K562 (cell line): Measurements from ENCODE around the gene GIGYF1. TPM values are rescaled to one million over a fixed set of nuclear protein-coding genes. Genes with fewer than 3 reads are reported as not detected.
A peak's percentile ranks its signal among the peaks of the same experiment; 100 is the strongest.

ENCODE experiments used
- ARID1B ChIP-seq: fragments of 450-650 bp; IDR thresholded peaks from 2 replicates; pipeline ENCODE4 v1.6.1; 2016; ENCODE audit warnings: antibody characterized with exemption, mild to moderate bottlenecking, inconsistent platforms
- CTCFL ChIP-seq: IDR thresholded peaks from 2 replicates; pipeline ENCODE4 v1.6.1; 2011; ENCODE audit warnings: borderline replicate concordance, low read depth, mild to moderate bottlenecking, moderate library complexity, low read length; ENCODE audit not compliant: insufficient read depth, poor library complexity, severe bottlenecking
- MEF2A ChIP-seq: IDR thresholded peaks from 2 replicates; pipeline ENCODE4 v1.6.1; 2011; ENCODE audit warnings: low read depth, mild to moderate bottlenecking, low read length, moderate library complexity; ENCODE audit not compliant: control insufficient read depth
- NCOA1 ChIP-seq: fragments of 450-650 bp; IDR thresholded peaks from 2 replicates; pipeline ENCODE4 v1.6.1; 2016; ENCODE audit warnings: low read depth
- NEUROD1 ChIP-seq: fragments of 150-350 bp; IDR thresholded peaks from 2 replicates; pipeline ENCODE4 v1.6.1; 2014; ENCODE audit warnings: borderline replicate concordance, low read length, low read depth; ENCODE audit not compliant: partially characterized antibody
- PHF20 ChIP-seq: fragments of 450-650 bp; IDR thresholded peaks from 2 replicates; pipeline ENCODE4 v1.6.1; 2018; ENCODE audit not compliant: partially characterized antibody
- SAFB ChIP-seq: fragments of 200-400 bp; formaldehyde crosslinking; IDR thresholded peaks from 2 replicates; pipeline ENCODE4 v1.6.1; 2017; ENCODE audit warnings: low read depth, low read length, borderline replicate concordance
- SMAD1 ChIP-seq: fragments of 150-350 bp; IDR thresholded peaks from 2 replicates; pipeline ENCODE4 v1.6.1; 2014; ENCODE audit warnings: low read length, low read depth; ENCODE audit not compliant: partially characterized antibody
- SPI1 ChIP-seq: IDR thresholded peaks from 2 replicates; pipeline ENCODE4 v1.6.1; 2011; ENCODE audit warnings: low read depth, low read length, control low read depth, borderline replicate concordance
- SRF ChIP-seq, 2 experiments: fragments of 250-450, 450-650 bp in 1 of 2; sonication (Bioruptor Pico) in 1 of 2; sonication (generic) in 1 of 2; formaldehyde crosslinking; IDR thresholded peaks; 2 replicates each; pipeline versions ENCODE4 v1.5.0 to v1.5.1; 2020 to 2022; ENCODE audit warnings: mild to moderate bottlenecking in 1 of 2, missing genetic modification reagents in 1 of 2
- ZFP30 ChIP-seq: fragments of 250-450 bp; sonication (Bioruptor Pico); IDR thresholded peaks from 2 replicates; pipeline ENCODE4 v1.8.0; 2022; ENCODE audit warnings: moderate library complexity, mild to moderate bottlenecking, inconsistent platforms, borderline replicate concordance
- ZKSCAN8 ChIP-seq: fragments of 200-800 bp; sonication (Bioruptor generic); IDR thresholded peaks from 2 replicates; pipeline ENCODE4 v1.6.1; 2016; ENCODE audit warnings: missing genetic modification characterization, missing compliant biosample characterization
- ZNF146 ChIP-seq: IDR thresholded peaks from one replicate; pipeline ENCODE4 v1.6.1; 2018; ENCODE audit warnings: missing compliant biosample characterization; ENCODE audit not compliant: unreplicated experiment
- polyA plus RNA-seq, 8 experiments: library from polyadenylated mRNA; depleted of rRNA in 4 of 8; stranded (reverse) in 5 of 8; unstranded in 3 of 8; fragments of >200 nt; fragmentation: Nextera tagmentation in 2 of 8; fragmentation: Illumina TruSeq in 1 of 8; extraction: Ambion mirVana in 2 of 8; extraction: Trizol in 1 of 8; gene quantifications; 2 replicates each; pipeline versions ENCODE4 v1.2.1 to v1.2.3, GENCODE V29; 2011 to 2014; ENCODE audit warnings: inconsistent platforms in 1 of 8, missing spikeins in 1 of 8
- total RNA-seq, 7 experiments: library from RNA; depleted of rRNA in 6 of 7; stranded (reverse); fragments of >200 nt in 6 of 7; fragmentation: Illumina TruSeq in 2 of 7; extraction: Trizol in 2 of 7; gene quantifications; 2 replicates each; pipeline versions ENCODE4 v1.2.1 to v1.2.3, GENCODE V29; 2011 to 2021; ENCODE audit warnings: low replicate concordance in 1 of 7
- TF ChIP-seq, protein P1 (sequence below): fragments of 250-450 bp; sonication (Bioruptor Pico); IDR thresholded peaks from 2 replicates; pipeline ENCODE4 v1.8.0; 2021; ENCODE audit warnings: borderline replicate concordance, mild to moderate bottlenecking, moderate library complexity; ENCODE audit not compliant: poor library complexity, severe bottlenecking
- TF ChIP-seq, protein P2 (sequence below): sonication (generic); formaldehyde crosslinking; IDR thresholded peaks from 2 replicates; pipeline ENCODE4 v1.8.0; 2022; ENCODE audit warnings: mild to moderate bottlenecking, missing genetic modification reagents
- TF ChIP-seq, protein P3 (sequence below), 2 experiments: fragments of 200-800 bp in 1 of 2; sonication (Bioruptor generic) in 1 of 2; sonication (generic) in 1 of 2; formaldehyde crosslinking in 1 of 2; IDR thresholded peaks in 1 of 2; conservative IDR thresholded peaks in 1 of 2; 2 replicates each; pipeline versions ENCODE4 v1.5.0 to v1.6.1; 2016 to 2020; ENCODE audit warnings: missing compliant biosample characterization in 1 of 2, missing genetic modification characterization in 1 of 2, missing genetic modification reagents in 1 of 2
- TF ChIP-seq, protein P4 (sequence below): sonication (generic); formaldehyde crosslinking; IDR thresholded peaks from 2 replicates; pipeline ENCODE4 v1.9.0; 2022; ENCODE audit warnings: mild to moderate bottlenecking, missing genetic modification reagents
- TF ChIP-seq, protein P5 (sequence below): fragments of 200-800 bp; sonication (Bioruptor generic); IDR thresholded peaks from 2 replicates; pipeline ENCODE4 v1.6.1; 2017; ENCODE audit warnings: missing genetic modification characterization, missing compliant biosample characterization

The GIGYF1 gene
- total and polyA plus RNA-seq, 9 of the 15 experiments (the other 6 are each of a cell fraction or from before 2014, with no cell fraction given), result 0.56 to 76.2 (median 16.8) TPM

DNA sequence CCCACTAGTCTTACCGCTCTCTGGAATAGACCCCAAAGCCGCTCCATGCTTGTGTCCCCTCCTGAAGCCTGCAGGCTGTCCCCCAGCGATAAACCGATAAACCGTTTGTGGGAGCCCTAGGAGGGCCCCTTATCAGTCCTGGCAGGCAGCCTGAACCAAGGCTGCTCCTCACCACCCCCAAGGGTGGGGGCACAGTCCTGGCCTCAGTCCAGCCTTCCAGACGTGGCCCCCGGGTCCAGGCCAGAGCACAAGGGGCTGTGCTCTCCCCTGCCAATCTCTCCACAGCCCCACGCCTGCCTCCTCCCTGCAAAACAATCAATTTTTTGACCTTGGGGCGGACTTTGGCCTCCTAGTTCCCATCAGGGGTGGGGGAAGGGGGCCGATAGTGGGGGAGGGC is 52.6 kb downstream of the GIGYF1 start, which contains the start of gene TFR2 (continued):
- TF ChIP-seq, protein P1, sequence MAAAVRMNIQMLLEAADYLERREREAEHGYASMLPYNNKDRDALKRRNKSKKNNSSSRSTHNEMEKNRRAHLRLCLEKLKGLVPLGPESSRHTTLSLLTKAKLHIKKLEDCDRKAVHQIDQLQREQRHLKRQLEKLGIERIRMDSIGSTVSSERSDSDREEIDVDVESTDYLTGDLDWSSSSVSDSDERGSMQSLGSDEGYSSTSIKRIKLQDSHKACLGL (CRISPR knock-in tag), result no peak
- TF ChIP-seq NCOA1, result peak; percentile 88; the same call in 1 of the 2 replicates
- TF ChIP-seq, protein P2, sequence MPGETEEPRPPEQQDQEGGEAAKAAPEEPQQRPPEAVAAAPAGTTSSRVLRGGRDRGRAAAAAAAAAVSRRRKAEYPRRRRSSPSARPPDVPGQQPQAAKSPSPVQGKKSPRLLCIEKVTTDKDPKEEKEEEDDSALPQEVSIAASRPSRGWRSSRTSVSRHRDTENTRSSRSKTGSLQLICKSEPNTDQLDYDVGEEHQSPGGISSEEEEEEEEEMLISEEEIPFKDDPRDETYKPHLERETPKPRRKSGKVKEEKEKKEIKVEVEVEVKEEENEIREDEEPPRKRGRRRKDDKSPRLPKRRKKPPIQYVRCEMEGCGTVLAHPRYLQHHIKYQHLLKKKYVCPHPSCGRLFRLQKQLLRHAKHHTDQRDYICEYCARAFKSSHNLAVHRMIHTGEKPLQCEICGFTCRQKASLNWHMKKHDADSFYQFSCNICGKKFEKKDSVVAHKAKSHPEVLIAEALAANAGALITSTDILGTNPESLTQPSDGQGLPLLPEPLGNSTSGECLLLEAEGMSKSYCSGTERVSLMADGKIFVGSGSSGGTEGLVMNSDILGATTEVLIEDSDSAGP, result no peak
- TF ChIP-seq, protein P3, sequence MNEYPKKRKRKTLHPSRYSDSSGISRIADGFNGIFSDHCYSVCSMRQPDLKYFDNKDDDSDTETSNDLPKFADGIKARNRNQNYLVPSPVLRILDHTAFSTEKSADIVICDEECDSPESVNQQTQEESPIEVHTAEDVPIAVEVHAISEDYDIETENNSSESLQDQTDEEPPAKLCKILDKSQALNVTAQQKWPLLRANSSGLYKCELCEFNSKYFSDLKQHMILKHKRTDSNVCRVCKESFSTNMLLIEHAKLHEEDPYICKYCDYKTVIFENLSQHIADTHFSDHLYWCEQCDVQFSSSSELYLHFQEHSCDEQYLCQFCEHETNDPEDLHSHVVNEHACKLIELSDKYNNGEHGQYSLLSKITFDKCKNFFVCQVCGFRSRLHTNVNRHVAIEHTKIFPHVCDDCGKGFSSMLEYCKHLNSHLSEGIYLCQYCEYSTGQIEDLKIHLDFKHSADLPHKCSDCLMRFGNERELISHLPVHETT (CRISPR knock-in tag; conservative IDR thresholded peaks at IDR 0.05 in 1 of 2, IDR thresholded peaks at IDR 0.05 in 1 of 2), result peak in 1 of 2 experiments; percentile 80; a peak in 2 of 4 replicates
- TF ChIP-seq, protein P4, sequence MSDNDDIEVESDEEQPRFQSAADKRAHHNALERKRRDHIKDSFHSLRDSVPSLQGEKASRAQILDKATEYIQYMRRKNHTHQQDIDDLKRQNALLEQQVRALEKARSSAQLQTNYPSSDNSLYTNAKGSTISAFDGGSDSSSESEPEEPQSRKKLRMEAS, result no peak
- TF ChIP-seq CTCFL, result no peak
- TF ChIP-seq NEUROD1, result peak; percentile 95
- TF ChIP-seq SAFB, result no peak
- TF ChIP-seq ZFP30 (CRISPR knock-in tag), result no peak
- TF ChIP-seq ZKSCAN8 (CRISPR knock-in tag), result no peak
- peak; percentile 99 for TF ChIP-seq ARID1B
- TF ChIP-seq MEF2A, result no peak; the same call in 1 of the 2 replicates
- TF ChIP-seq PHF20, result no peak
- TF ChIP-seq SRF (CRISPR knock-in tag; IDR thresholded peaks at IDR 0.05), result no peak
- TF ChIP-seq SPI1, result no peak
- TF ChIP-seq SMAD1, result peak; percentile 93
- TF ChIP-seq, protein P5, sequence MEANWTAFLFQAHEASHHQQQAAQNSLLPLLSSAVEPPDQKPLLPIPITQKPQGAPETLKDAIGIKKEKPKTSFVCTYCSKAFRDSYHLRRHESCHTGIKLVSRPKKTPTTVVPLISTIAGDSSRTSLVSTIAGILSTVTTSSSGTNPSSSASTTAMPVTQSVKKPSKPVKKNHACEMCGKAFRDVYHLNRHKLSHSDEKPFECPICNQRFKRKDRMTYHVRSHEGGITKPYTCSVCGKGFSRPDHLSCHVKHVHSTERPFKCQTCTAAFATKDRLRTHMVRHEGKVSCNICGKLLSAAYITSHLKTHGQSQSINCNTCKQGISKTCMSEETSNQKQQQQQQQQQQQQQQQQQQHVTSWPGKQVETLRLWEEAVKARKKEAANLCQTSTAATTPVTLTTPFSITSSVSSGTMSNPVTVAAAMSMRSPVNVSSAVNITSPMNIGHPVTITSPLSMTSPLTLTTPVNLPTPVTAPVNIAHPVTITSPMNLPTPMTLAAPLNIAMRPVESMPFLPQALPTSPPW (CRISPR knock-in tag), result peak; percentile 97
- no peak for TF ChIP-seq ZNF146
